GM18507 (cell line): ENCODE data around the gene MOB2.
"Not testable (repeated sequence)": the region's sequence is repeated elsewhere in the genome, so short reads cannot be mapped to it uniquely, and the experiment has no call there.

Source experiments
- DNase-seq: peaks from one replicate; pipeline ENCODE4 v3.0.0; 2011; ENCODE audit warnings: low read depth; ENCODE audit not compliant: insufficient read length; ENCODE audit errors: extremely low spot score
- FAIRE-seq: peaks from 2 replicates; lab custom pipeline; 2011; peaks lifted over from hg19 to GRCh38; lab: Jason Lieb, UNC

The MOB2 gene

DNA sequence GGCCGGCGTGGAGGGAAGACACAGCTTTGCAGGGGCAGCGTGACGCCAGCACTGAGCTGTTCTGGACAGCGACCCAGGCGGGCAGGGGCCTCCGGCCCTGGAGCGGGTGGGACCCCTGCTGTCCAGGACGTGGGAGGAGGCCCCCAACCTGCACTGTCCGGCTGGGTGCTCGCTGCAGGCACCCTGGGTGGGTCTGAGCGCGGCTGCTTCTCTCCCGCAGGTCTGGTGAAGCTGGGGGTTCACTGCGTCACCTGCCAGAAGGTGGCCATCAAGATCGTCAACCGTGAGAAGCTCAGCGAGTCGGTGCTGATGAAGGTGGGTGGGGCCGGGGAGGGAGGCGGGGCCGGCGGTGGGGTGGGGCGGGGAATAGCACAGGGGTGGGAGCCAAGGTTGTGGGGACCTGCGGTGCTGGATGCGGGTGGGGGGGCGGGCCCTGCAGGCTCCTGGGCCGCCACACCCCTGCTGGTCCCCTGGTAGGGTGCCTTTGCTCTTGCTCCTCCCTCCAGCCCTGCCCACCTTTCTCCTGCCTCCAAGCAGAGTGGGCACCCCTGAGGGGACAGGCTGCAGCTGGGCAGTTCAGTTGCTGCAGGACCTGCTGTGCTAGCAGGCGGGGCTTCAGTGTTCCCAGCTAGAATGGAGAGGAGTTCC is 50.6 kb downstream of the MOB2 start:
- FAIRE-seq (no peak), DNase-seq (no peak)

DNA sequence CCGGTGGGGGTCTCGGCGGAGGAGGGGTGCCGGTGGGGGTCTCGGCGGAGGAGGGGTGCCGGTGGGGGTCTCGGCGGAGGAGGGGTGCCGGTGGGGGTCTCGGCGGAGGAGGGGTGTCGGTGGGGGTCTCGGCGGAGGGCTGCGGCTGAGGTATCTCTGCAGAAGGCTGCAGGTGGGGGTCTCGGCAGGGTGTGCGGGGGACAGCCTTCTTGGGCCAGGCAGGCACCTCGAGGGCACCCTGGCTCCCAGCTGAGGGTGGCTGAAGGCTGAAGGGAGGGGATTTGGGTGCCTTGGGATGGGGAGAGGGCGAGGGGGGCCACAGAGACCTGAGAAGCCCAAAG is 51.1 kb downstream of the MOB2 start:
- not testable (repeated sequence) for DNase-seq, FAIRE-seq

DNA sequence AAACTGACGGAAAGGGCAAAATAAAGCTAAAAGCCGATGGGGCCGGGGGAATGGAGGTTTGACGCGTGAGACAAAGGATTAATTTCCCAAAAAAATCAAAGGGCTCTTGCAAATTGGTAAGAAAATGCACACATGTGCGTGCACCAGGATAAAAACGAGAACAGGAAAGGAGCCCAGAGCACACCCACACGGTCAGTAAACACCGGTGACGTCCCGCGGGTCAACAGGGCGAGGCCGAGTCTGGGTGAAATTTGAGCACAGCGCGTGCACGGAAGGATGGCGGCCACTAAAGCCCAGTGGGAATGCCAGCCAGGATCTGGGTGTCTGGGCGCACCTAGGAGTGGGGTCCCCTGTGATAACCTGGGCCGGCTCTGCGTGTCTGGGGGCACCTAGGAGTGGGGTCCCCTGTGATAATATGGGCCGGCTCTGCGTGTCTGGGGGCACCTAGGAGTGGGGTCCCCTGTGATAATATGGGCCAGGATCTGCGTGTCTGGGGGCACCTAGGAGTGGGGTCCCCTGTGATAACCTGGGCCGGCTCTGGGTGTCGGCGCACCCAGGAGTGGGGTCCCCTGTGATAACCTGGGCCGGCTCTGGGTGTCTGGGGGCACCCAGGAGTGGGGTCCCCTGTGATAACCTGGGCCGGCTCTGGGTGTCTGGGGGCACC is 52.5 kb downstream of the MOB2 start:
- FAIRE-seq (no peak), DNase-seq (no peak)

DNA sequence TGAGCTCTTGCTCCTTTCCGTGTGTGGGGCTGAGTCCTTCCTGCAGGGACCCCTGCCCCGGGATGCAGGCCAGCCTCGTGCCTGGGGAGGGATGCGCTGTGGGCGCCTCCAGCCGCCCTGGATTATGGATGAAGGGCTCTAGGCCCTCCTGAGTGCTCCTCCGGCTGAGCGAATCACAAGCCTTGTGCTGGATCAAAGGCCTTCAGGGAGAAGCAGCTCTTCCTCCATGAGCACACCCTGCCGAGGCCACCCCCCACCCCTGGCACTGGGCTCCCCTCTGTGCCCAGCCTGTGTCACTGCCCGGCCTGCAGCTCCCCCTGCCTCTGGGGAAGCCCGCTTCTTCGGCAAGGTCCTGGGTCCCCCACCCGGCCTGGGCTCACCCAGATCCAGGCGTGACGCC is 53.0 kb downstream of the MOB2 start:
- FAIRE-seq, result no peak
- no peak for DNase-seq

DNA sequence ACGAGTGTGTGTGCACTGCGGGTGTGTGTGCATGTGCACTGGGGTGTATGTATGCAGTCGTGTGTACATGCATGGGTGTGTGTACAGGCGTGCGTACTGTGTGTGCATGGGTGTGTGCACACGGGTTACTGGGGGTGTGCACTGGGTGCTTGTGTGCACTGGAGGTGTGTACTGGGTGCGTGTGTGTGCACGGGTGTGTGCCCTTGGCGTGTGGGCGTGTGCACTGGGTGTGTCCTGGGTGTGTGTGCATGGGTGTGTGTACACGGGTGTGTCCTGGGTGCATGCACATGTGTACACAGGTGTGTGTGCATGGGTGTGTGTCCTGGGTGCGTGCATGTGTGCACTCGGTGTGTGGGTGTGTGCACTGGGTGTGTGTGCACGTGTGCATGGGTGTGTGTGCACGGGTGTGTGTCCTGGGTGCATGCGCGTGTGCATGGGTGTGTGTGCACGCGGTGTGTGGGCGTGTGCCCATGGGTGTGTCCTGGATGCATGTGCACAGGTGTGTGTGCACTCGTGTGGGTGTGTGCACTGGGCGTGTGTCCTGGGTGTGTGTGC is 57.7 kb downstream of the MOB2 start:
- no peak for DNase-seq
- FAIRE-seq, result no peak

DNA sequence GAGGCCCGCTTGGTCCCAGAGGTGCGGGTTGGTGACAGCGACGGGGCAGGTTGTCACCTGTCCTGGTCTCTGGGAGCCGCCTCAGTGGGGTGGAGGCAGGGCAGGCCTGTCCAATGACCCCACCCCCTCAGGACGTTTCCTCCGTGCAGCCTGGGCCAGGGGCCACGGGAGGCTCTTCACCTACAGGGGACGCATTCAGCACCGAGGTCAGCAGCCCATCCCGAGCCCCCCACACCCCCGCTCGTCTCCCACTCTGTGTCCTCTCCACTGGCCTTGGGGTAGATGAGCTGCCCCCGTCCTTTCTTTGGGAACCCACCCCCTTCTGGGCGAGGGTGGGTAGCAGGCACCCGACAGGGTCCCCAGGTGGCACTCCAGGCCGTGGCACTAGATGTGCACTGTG is 61.1 kb downstream of the MOB2 start:
- DNase-seq (no peak), FAIRE-seq (no peak)

DNA sequence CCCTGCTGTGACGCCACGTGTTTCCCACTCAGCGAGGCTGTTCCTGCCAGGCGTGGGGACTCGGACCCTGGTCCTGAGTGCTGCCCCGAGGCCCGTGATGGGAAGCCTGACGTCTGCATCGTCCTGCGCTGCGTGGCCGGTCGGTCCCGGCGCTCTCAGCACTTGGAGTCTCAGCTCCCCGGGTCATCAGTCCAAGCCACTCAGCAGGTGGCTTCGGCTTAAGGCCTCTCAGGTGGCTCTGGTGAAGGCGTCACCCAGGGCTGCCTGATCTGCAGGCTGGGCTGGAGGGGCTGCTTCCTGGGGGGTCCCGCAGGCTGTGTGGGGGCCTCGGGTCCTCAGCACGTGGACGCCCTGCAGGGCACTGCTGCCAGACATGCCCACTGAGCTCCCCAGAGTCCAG is 61.6 kb downstream of the MOB2 start:
- no peak for FAIRE-seq
- no peak for DNase-seq

DNA sequence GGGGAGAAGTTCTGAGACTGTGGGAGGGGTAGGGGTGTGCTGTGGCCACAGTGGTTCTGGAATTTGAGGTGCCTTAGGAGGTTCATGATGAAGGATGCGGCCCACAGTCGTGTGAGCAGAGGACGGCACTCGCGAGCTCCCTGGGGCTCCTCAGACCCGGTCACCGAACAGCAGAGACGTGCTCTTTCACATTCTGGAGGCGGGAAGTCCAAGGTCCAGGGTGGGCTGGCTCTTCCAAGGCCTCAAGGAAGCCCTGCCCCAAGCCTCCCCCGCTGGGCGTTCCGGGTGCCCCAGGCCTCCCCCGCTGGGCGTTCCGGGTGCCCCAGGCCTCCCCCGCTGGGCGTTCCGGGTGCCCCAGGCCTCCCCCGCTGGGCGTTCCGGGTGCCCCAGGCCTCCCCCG is 63.2 kb downstream of the MOB2 start:
- FAIRE-seq, DNase-seq: not testable (repeated sequence)

DNA sequence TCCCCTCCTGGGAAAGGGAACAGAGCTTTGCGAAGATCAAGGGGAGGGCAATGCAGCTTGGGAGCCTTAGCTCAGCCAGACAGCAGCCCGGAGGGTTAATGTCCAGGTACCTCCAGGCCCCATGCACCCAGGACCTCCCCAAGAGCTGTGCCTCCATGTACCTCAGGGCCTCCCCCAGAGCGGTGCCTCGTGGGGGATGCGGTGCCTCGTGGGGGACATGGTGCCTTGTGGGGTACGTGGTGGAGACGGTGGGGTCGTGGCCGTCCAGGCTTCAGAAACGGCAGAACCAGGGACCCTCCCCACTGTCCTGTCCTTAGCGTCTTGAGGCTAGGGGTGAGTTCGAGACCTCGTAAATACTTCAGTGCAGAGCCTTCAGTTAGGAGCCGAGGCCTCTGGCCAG is 63.6 kb downstream of the MOB2 start:
- no peak for DNase-seq
- FAIRE-seq, result no peak

DNA sequence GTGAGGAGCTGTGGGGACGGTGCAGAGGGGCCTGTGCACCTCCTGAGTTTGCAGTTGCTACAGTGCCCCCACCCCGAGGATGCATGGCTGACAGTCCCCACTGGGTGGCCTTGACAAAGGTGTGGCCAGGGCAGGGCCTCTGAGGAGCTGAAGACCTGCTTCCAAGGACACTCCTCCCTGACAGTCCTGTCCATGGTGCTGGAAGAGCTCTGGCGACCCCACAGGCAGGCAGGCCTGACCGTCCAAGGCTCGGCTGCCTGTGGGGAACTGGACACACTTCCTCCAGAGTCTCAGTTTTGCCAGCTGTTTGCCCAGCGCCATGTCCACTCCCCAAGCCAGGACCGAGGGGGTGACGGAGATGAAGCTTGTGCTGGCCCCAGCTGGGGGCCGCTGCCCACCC is 64.1 kb downstream of the MOB2 start:
- DNase-seq (no peak), FAIRE-seq (no peak)

DNA sequence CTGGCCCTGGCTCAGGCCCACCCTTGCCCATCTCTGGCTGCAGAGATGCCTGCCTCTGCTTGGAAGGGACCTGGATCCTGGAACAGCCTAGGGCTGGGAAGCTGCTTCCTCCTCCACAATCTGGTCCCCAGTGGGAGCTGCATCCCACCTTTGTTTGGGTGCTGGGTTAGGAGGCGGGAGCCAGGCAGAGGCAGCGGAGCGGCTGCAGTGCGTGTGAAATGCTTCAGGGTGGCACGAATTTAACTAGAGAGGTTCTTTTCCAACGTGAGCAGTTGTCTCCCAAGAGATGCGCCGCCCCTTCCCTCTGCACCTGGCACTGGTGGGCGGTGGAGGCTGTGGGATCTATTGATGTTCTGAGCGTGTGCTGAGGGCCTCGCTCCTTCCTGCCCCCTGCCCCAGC is 65.3 kb downstream of the MOB2 start:
- DNase-seq, result no peak
- no peak for FAIRE-seq

DNA sequence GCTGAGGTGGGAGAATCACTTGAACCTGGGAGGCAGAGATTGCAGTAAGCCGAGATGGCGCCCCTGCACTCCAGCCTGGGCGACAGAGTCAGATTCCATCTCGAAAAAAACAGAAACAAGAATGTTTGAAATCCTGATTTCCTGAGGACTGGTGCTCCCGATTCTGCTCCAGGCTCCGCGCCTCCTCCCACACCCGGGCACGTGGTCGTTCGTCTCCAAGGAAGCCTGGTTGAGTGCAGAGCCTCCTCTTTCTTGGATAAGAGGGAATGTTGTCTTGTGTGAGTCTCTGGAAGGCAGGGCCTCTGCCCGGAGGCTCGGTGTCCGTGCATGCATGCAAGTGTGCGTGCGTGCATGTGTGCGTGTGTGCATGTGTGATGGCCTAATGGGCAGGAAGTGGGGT is 66.8 kb downstream of the MOB2 start:
- FAIRE-seq, result no peak

More for the DNA sequence above, 66.8 kb downstream of the MOB2 start:
- DNase-seq, result no peak
